Upper lobe of left lung (tissue), 6 donors: ENCODE results near the gene THSD7A. TPM values are rescaled to one million over a fixed set of nuclear protein-coding genes. Genes with fewer than 3 reads are reported as not detected.

Experiments used
- ATAC-seq, 2 donors: fragments of 200-7000 bp; cut with Tn5 transposase; one replicate each; pipeline ENCODE4 v1.9.1; 2022; ENCODE audit warnings: mild to moderate bottlenecking in 2 of 2, moderate library complexity in 2 of 2; ENCODE audit not compliant: low FRiP score in 2 of 2
- DNase-seq, 2 donors: peaks; one replicate each; pipeline ENCODE4 v3.0.0-alpha.2; 2019 to 2020
- H3K27ac ChIP-seq, 4 donors: fragments of 200-600 bp; sonication (generic); one replicate each; pipeline ENCODE4 v1.5.1; 2016 to 2019
- H3K27me3 ChIP-seq, 4 donors: fragments of 200-600 bp; sonication (generic); one replicate each; pipeline ENCODE4 v1.5.1; 2017 to 2019
- H3K36me3 ChIP-seq, 4 donors: fragments of 200-600 bp; sonication (generic); one replicate each; pipeline ENCODE4 v1.5.1; 2016 to 2019
- H3K4me1 ChIP-seq, 4 donors: fragments of 200-600 bp; sonication (generic); one replicate each; pipeline ENCODE4 v1.5.1; 2018 to 2019
- H3K4me3 ChIP-seq, 4 donors: fragments of 200-600 bp; sonication (generic); one replicate each; pipeline ENCODE4 v1.5.1; 2017 to 2019; ENCODE audit warnings: mild to moderate bottlenecking in 2 of 4, moderate library complexity in 1 of 4
- H3K9me3 ChIP-seq, 4 donors: fragments of 200-600 bp; sonication (generic); one replicate each; pipeline ENCODE4 v1.5.1; 2018 to 2019
- CTCF ChIP-seq, 6 experiments: fragments of 450-650 bp in 4 of 6; fragments of 200-600 bp in 2 of 6; sonication (generic) in 2 of 6; IDR thresholded peaks; one replicate each; pipeline ENCODE4 v1.5.1; 2016 to 2019; ENCODE audit warnings: antibody characterized with exemption in 6 of 6
- EP300 ChIP-seq, 4 donors: sonication (generic); formaldehyde crosslinking; IDR thresholded peaks; one replicate each; pipeline ENCODE4 v1.5.1; 2017; ENCODE audit warnings: antibody characterized with exemption in 4 of 4, control low read depth in 2 of 4
- POLR2A ChIP-seq, 4 donors: fragments of 450-650 bp; IDR thresholded peaks; one replicate each; pipeline ENCODE4 v1.5.1; 2016 to 2017; ENCODE audit warnings: antibody characterized with exemption in 4 of 4, mild to moderate bottlenecking in 2 of 4
- POLR2AphosphoS5 ChIP-seq, 2 donors: sonication (generic); formaldehyde crosslinking; IDR thresholded peaks; one replicate each; pipeline ENCODE4 v1.5.1; 2017; ENCODE audit warnings: antibody characterized with exemption in 2 of 2
- WGBS, 2 donors: methylation state at CpG; one replicate each; pipeline ENCODE4 v1.1.5; 2017 to 2018; 5-methylcytosine and 5-hydroxymethylcytosine counted together
- total RNA-seq, 6 donors: library from RNA; depleted of rRNA in 4 of 6; stranded (reverse); fragments of >200 nt in 4 of 6; gene quantifications; one replicate each; pipeline versions ENCODE4 v1.1.0 to v1.2.1, GENCODE V29; 2016 to 2021
- donor health status: DM: no; HTN: no; CAD: no; lungs with moderate emphysema.
- donor health status: DM: no; HTN: yes; CAD: no; lungs with severe emphysema.

Gene THSD7A
- total RNA-seq, 6 donors from 2014 or later: 5.1 to 15.7 (median 7.0) TPM

DNA sequence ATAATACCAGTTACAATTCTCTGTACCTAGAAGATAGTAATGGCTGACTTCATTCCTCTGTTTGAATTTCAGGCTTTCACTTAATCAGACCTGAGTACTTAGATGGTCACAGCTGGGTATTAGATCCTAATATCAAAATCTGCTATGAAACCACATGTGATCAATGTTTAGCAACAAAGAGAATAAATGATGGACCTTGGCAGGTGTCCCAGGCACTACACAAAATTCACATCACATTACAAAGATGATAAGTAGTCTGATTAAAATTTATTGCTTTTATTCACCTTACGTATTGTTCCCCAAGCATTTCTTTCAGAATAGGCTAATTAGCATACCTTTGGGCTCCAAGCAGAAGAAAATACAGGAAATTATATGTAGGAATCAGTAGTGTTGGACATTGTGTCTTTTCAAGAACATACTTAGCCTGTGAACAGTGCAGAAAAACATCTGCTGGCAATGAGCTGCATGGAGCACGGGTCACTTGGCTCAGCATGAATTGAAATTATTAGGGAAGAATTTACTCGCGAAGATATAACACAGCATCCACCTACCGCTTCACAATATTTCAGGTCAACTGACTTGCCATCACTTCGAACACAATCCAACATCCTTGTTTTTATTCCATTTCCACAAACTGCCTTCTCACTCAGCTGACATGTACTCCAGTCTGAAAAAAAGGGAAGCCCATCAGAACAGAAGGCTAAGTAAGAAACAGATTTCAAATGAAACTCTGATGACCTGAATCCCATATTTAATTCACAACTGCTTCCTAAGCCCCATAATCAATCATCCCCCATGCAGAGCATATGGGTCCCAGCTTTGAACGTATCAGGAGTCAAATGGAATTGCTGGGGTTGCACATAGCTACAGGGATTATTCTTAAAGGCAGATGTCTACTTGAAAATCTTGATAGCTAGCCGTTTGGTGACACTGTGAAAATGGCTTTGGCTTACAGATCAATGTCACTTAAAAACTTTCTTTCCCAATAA, 421.0 kb downstream of the THSD7A start:
- H3K9me3 ChIP-seq: peaks cover 0 to 8% (median 7%) of the 10 kb centered on the region in 4 donors
- no peak for DNase-seq
- H3K36me3 ChIP-seq: peaks cover 0 to 1% (median 0%) of the 10 kb centered on the region in 4 donors
- no peaks in the 10 kb centered on the region for H3K27me3 ChIP-seq
- TF ChIP-seq POLR2A (IDR thresholded peaks at IDR 0.05) (no peak), CTCF (IDR thresholded peaks at IDR 0.05) (no peak), EP300 (IDR thresholded peaks at IDR 0.05) (no peak), POLR2AphosphoS5 (IDR thresholded peaks at IDR 0.05) (no peak)
- no peak overlapping the region for H3K4me3 ChIP-seq
- no peak for ATAC-seq
- no peaks in the 10 kb centered on the region for H3K4me1 ChIP-seq
- 73 to 85% methylated on average over 8 of the region's 8 CpGs for WGBS, 2 donors
- H3K27ac ChIP-seq: no peak overlapping the region

GRCh38 chr7:11404355-11404754, 427.6 kb downstream of the THSD7A start:
- no peak for TF ChIP-seq POLR2A (IDR thresholded peaks at IDR 0.05)
- no peak for TF ChIP-seq EP300 (IDR thresholded peaks at IDR 0.05)
- TF ChIP-seq POLR2AphosphoS5 (IDR thresholded peaks at IDR 0.05): no peak
- no peak for TF ChIP-seq CTCF (IDR thresholded peaks at IDR 0.05)
- H3K36me3 ChIP-seq: peaks cover 0 to 4% (median 0%) of the 10 kb centered on the region in 4 donors
- no peaks in the 10 kb centered on the region for H3K9me3 ChIP-seq
- H3K27me3 ChIP-seq: no peaks in the 10 kb centered on the region
- 79 to 80% methylated on average over 1 of the region's 1 CpG for WGBS, 2 donors
- no peak overlapping the region for H3K4me3 ChIP-seq
- ATAC-seq (no peak), DNase-seq (no peak)
- H3K4me1 ChIP-seq: no peaks in the 10 kb centered on the region
- no peak overlapping the region for H3K27ac ChIP-seq

DNA sequence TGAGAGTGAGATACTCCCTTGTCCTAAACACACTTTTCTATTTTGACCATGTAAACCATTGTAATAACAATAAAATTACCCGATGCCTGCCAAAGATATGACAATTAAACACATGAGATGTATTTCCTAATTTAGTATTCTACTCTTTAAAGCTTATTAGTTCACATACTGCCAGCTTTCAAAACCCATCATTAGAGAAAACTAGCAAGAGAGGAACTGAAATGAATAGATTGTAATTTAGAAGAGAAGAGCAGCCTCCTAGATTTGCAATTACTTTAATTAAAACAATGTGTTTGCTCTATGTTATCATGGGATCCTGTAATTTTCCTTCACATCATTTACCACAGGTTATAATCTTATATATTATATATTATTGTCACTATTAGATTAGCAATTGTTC, 428.2 kb downstream of the THSD7A start:
- TF ChIP-seq POLR2AphosphoS5 (IDR thresholded peaks at IDR 0.05): no peak
- no peak for TF ChIP-seq POLR2A (IDR thresholded peaks at IDR 0.05)
- no peak for TF ChIP-seq CTCF (IDR thresholded peaks at IDR 0.05)
- no peak for TF ChIP-seq EP300 (IDR thresholded peaks at IDR 0.05)
- H3K27ac ChIP-seq: no peak overlapping the region
- ATAC-seq: no peak
- no peaks in the 10 kb centered on the region for H3K9me3 ChIP-seq
- no peak for DNase-seq
- no peak overlapping the region for H3K4me3 ChIP-seq
- 59 to 67% methylated on average over 1 of the region's 1 CpG for WGBS, 2 donors
- H3K27me3 ChIP-seq: no peaks in the 10 kb centered on the region
- no peaks in the 10 kb centered on the region for H3K4me1 ChIP-seq
- H3K36me3 ChIP-seq: peaks cover 0 to 4% (median 0%) of the 10 kb centered on the region in 4 donors

DNA sequence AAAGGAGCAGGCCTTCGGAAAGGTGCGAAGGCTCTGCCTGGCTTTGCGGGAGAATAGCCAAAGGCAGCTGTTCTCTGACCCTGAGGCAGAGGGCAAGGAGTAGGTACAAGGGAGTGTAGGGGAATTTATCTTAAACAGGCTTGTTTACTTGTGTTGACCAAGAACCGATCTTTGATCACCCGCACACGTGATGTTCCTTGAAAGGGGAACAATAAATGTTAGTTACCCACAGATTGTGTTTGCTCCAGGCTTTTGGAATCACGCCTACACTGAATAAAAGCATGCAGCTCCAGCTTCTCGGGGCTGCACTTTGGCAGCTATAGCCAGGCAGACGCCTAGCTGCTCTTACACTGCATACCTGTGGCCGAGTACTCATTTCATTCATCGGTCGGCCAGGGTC, 437.6 kb downstream of the THSD7A start:
- no peak for DNase-seq
- 94 to 95% methylated on average over 12 of the region's 12 CpGs for WGBS, 2 donors
- no peak for ATAC-seq

More for the DNA sequence above, 437.6 kb downstream of the THSD7A start:
- Histone ChIP-seq H3K27me3 (no peaks in the 10 kb centered on the region), H3K4me3 (no peak overlapping the region), H3K9me3 (no peaks in the 10 kb centered on the region), H3K36me3 (peaks cover 0 to 11% (median 0%) of the 10 kb centered on the region in 4 donors), H3K4me1 (no peaks in the 10 kb centered on the region), H3K27ac (no peak overlapping the region)
- TF ChIP-seq POLR2A (IDR thresholded peaks at IDR 0.05) (no peak), CTCF (IDR thresholded peaks at IDR 0.05) (no peak), EP300 (IDR thresholded peaks at IDR 0.05) (no peak), POLR2AphosphoS5 (IDR thresholded peaks at IDR 0.05) (no peak)
